Activated CD4-positive, alpha-beta memory T cell treated with anti-CD3 and anti-CD28 coated beads, Interleukin-2, amount 10 ng/mL, durations not matched to agents 7 days and 5 days (primary cell): ENCODE results near the gene GRK5. TPM values are rescaled to one million over a fixed set of nuclear protein-coding genes. Genes with fewer than 3 reads are reported as not detected.

Source experiments
- CTCF ChIA-PET: fragments of 350-600 bp; sonication (Branson Sonifier 250); formaldehyde crosslinking; loops from one replicate; lab custom pipeline; 2021; ENCODE audit warnings: antibody characterized with exemption, inconsistent platforms; lab: Charles Lee
- POLR2A ChIA-PET: fragments of 350-600 bp; sonication (Branson Sonifier 250); formaldehyde crosslinking; loops from one replicate; lab custom pipeline; 2021; ENCODE audit warnings: antibody characterized with exemption; lab: Charles Lee
- DNase-seq: peaks from one replicate; pipeline ENCODE4 v3.0.0-alpha.2; 2020
- H3K27ac Mint-ChIP-seq: one replicate; pipeline ENCODE4 v1.8.0; 2021; ENCODE audit warnings: mild to moderate bottlenecking, mixed read lengths
- H3K27me3 Mint-ChIP-seq: one replicate; pipeline ENCODE4 v1.8.0; 2021; ENCODE audit warnings: mixed read lengths
- H3K36me3 Mint-ChIP-seq: one replicate; pipeline ENCODE4 v1.8.0; 2021; ENCODE audit warnings: low read depth, mixed read lengths
- H3K4me1 Mint-ChIP-seq: one replicate; pipeline ENCODE4 v1.8.0; 2021; ENCODE audit warnings: mixed read lengths
- H3K4me3 Mint-ChIP-seq: one replicate; pipeline ENCODE4 v1.8.0; 2021; ENCODE audit warnings: mild to moderate bottlenecking, mixed read lengths
- H3K9me3 Mint-ChIP-seq: one replicate; pipeline ENCODE4 v1.8.0; 2021; ENCODE audit warnings: mixed read lengths
- total RNA-seq, 2 experiments: library from RNA; stranded (reverse); gene quantifications; one replicate each; pipeline ENCODE4 v1.2.3, GENCODE V29; 2021

GRK5 gene
- total RNA-seq, 2 experiments from 2014 or later = 29.8 to 30.6 TPM

DNA sequence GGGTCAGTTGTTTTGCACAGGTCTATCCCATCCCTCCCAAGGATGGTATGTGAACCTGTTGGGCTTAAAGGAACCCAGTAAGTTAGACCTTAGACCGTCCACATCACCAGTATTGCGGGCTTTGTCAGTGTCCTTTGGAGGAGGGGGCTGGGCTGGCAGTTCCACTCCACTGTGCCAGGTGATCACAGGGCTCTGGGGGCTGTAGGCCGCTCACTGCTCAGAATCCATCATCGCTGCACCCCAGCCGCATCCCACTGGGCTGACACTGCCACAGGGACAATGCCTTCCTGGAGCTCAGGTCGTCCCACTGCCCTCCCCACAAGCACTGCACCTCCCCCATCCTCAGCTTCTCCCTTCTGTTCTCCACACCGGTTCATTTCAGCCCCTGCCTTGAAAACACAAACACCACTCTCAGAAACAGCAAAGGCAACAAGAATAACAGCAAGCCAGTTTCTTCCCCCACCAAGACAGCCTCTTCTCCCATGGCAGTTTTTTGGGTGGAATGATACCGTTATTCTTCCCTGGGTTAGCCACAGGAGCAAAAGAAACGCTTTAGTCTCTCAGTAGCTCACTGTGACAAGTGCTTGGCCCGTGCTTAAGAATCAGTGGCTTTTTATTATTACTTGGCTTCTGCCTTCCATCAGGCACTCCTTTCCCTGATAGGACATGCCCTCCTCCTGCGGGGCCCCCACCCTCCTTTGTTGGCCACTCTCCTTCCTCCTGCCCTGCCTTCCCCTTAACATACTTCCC, 111.2 kb downstream of the GRK5 start:
- no peak for DNase-seq
- Mint-ChIP-seq H3K4me3 (no peak overlapping the region), H3K27ac (no peak overlapping the region), H3K36me3 (peaks cover 2% of the 10 kb centered on the region), H3K4me1 (peaks cover 35% of the 10 kb centered on the region), H3K9me3 (no peaks in the 10 kb centered on the region), H3K27me3 (peaks cover 24% of the 10 kb centered on the region)
- CTCF ChIA-PET = interaction anchor here (0.6 kb wide), 1 partner anchor 109 kb away, joined by 3 read pairs; no protein-coding TSS in a partner anchor
- POLR2A ChIA-PET = interaction anchor here (1.5 kb wide), 1 partner anchor 17 kb away, joined by 5 read pairs; no protein-coding TSS in a partner anchor

DNA sequence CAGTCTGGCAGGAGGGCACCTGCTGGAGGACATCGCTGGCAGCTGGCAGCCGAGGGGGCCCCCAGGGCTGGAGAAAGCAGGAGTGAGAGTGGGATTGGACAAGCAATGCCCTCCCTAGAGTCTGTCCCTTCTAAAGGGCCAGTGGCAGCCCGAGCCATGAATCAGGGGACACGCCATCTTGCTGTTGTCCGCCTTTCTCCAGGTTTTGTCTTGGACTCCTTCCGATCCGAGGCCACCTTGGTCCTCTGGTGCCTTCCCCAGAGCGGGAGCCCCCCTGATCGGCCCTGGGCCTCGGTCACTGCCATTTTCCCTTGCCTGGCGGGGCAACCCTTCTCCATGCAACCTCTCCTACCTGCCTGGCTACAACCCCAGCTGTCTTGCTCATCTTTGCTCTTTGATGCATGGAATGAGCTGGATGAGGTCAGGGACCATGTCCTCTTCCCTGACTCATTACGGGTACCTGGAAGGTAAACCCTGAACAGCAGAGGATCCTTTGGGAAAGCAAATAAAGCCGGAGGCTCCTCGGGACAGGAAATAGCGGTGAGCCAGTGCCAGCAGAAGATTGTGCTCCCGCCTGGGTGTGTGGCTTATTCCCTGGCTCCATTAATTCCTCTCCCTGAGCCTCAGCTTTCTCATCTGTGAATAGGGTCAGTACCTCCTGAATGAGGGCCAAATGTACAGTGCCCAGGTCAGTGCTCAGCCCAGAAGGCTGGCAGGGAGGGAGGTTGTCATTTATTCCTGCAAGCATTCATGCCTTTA, 112.0 kb downstream of the GRK5 start:
- Mint-ChIP-seq H3K36me3 (peaks cover 2% of the 10 kb centered on the region), H3K27me3 (peaks cover 24% of the 10 kb centered on the region), H3K4me1 (peaks cover 27% of the 10 kb centered on the region), H3K27ac (no peak overlapping the region), H3K9me3 (no peaks in the 10 kb centered on the region), H3K4me3 (no peak overlapping the region)
- DNase-seq = no peak
- ChIA-PET POLR2A (interaction anchor here (0.5 kb wide), 1 partner anchor 258 kb away, joined by 3 read pairs; no protein-coding TSS in a partner anchor), CTCF (interaction anchor here (0.6 kb wide), 1 partner anchor 110 kb away, joined by 3 read pairs; no protein-coding TSS in a partner anchor)

DNA sequence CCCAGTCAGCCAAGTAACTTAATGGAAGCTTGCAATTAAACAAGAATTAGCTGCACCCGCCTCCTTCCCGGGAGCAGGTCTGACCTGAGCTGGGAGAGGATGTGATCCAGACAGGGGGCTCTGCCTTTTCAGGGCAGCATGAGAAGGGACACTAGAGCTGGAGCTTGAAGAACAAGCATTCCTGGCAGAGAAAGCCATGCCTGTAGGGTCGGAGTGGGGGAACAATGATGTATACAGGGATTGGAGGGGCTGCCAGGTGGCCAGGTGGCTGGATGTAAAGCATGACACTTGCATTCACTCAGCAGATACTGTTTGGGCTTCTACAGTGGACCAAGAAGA, 112.5 kb downstream of the GRK5 start:
- Mint-ChIP-seq H3K27me3 (peaks cover 24% of the 10 kb centered on the region), H3K36me3 (peaks cover 2% of the 10 kb centered on the region), H3K27ac (no peak overlapping the region), H3K4me3 (no peak overlapping the region), H3K9me3 (no peaks in the 10 kb centered on the region), H3K4me1 (peaks cover 22% of the 10 kb centered on the region)
- POLR2A ChIA-PET = interaction anchor here (0.5 kb wide), 1 partner anchor 257 kb away, joined by 3 read pairs; no protein-coding TSS in a partner anchor
- DNase-seq = no peak
- CTCF ChIA-PET = no interaction called here

DNA sequence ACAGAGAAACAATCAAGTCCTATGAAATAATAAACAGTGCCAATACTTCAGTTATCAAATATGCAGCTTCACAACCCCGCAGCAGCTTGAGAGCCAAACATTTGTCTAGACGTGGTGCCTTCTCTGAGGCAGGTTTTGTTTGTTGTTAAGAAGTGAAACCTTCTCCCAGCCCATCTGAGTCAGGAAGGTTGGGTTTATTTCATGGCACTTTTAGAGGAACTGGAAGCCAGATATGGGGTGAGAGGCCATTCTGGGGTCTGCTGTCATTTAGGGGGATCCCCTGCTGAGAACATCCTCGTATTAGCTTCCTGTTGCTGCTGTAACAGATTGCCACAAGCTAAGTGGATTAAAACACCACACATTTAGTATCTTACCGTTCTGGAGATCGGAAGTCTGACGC, 113.6 kb downstream of the GRK5 start:
- Mint-ChIP-seq H3K9me3 (no peaks in the 10 kb centered on the region), H3K4me1 (peaks cover 11% of the 10 kb centered on the region), H3K36me3 (peaks cover 2% of the 10 kb centered on the region), H3K4me3 (no peak overlapping the region), H3K27me3 (peaks cover 24% of the 10 kb centered on the region), H3K27ac (no peak overlapping the region)
- POLR2A ChIA-PET = no interaction called here
- DNase-seq = no peak
- CTCF ChIA-PET = interaction anchor here (0.7 to 1.1 kb wide), 2 partner anchors 9 to 114 kb away, joined by 3 read pairs; partner anchors contain the start of gene GRK5

DNA sequence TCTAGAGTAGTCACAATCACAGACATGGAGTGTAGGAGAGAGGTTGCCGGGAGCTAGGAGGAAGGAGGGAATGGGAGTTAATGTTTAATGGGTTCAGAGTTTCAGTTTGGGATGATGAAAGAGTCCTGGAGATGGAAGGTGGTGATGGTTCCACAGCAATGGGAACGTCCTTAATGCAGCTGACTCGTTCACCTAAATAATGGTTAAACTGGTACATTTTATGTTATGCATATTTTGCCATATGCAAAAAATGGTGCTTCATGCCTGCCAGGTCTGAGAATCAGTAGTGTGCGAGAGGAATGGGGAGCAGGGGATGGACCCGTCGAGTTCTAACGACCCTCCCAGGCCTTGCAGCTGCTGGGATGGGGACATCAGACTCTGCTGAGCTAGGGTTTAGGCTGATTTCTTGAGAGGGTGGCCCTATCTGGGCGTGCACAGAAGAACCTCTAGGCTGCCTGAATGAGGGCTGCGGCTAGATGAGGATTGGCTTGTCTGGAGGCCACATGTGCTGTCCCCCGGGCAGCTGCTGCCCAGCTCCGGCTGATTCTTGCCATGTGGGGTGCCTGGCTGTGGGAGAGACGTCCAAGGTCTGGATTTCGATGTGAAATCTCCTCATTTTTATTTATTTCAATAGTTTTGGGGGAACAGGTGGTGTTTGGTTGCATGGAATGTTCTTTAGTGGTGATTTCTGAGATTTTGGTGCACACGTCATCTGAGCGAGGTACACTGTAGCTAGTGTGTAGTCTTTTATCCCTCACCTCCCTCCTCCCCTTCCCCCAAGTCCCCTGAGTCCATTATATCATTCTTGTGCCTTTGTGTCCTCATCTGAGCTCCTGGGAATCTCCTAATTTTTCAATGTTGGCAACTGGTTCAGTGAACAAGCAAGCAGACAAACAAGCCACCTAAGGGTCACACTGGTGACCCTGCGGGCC, 116.0 kb downstream of the GRK5 start:
- peaks cover 7% of the 10 kb centered on the region for H3K27me3 Mint-ChIP-seq
- no peak for DNase-seq
- no peaks in the 10 kb centered on the region for H3K9me3 Mint-ChIP-seq
- H3K27ac Mint-ChIP-seq = no peak overlapping the region
- POLR2A ChIA-PET = interaction anchor here (1.3 kb wide), 1 partner anchor 17 kb away, joined by 5 read pairs; no protein-coding TSS in a partner anchor
- H3K36me3 Mint-ChIP-seq = peaks cover 2% of the 10 kb centered on the region
- CTCF ChIA-PET = interaction anchor here (2.0 kb wide), 1 partner anchor 21 kb away, joined by 4 read pairs; no protein-coding TSS in a partner anchor
- H3K4me3 Mint-ChIP-seq = no peak overlapping the region
- no peaks in the 10 kb centered on the region for H3K4me1 Mint-ChIP-seq

DNA sequence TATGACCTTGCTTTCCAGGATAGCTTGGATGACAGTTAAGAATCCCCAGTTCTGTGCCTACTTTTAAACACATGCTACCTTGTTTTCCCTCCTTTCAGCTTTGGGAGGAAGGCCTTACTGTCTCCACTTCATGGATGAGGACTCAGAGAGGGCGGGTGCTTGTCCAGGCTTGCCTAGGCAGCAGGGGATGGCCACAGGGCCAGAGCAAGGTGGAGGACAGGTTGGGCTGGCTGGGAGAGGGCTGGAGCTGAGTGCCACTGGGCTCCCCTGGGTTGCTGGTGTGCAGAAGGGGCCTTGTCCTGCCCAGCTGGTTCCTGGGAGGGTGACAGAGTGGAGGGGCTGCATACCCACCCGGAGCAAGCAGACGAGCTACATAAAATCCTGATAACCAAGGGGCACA, 117.8 kb downstream of the GRK5 start:
- Mint-ChIP-seq H3K4me1 (no peaks in the 10 kb centered on the region), H3K9me3 (no peaks in the 10 kb centered on the region), H3K36me3 (peaks cover 2% of the 10 kb centered on the region), H3K27me3 (no peaks in the 10 kb centered on the region), H3K27ac (no peak overlapping the region), H3K4me3 (no peak overlapping the region)
- ChIA-PET POLR2A (no interaction called here), CTCF (no interaction called here)
- DNase-seq = no peak

DNA sequence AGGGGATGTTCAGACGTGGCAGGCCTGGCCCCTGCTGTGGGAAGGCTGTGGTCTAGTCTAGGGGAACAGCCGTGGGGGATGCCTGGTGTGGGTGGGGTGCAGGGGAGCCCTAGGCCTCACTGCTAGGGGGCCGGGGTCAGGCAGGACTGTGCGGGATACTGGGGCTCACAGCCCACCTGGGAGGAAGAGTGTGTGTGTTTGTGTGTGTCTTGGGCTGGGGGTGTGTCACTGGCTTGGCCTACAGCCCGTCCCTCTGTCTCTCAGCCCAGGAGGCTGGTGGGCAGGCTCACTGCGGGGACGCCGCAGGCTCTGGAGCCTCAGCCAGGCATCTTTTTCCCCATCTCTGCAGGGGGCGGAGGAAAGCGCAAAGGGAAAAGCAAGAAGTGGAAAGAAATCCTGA, 118.8 kb downstream of the GRK5 start:
- H3K36me3 Mint-ChIP-seq = peaks cover 3% of the 10 kb centered on the region
- no peaks in the 10 kb centered on the region for H3K4me1 Mint-ChIP-seq
- CTCF ChIA-PET = no interaction called here
- DNase-seq = no peak
- POLR2A ChIA-PET = no interaction called here
- H3K4me3 Mint-ChIP-seq = no peak overlapping the region
- H3K9me3 Mint-ChIP-seq = no peaks in the 10 kb centered on the region
- no peak overlapping the region for H3K27ac Mint-ChIP-seq
- H3K27me3 Mint-ChIP-seq = no peaks in the 10 kb centered on the region

DNA sequence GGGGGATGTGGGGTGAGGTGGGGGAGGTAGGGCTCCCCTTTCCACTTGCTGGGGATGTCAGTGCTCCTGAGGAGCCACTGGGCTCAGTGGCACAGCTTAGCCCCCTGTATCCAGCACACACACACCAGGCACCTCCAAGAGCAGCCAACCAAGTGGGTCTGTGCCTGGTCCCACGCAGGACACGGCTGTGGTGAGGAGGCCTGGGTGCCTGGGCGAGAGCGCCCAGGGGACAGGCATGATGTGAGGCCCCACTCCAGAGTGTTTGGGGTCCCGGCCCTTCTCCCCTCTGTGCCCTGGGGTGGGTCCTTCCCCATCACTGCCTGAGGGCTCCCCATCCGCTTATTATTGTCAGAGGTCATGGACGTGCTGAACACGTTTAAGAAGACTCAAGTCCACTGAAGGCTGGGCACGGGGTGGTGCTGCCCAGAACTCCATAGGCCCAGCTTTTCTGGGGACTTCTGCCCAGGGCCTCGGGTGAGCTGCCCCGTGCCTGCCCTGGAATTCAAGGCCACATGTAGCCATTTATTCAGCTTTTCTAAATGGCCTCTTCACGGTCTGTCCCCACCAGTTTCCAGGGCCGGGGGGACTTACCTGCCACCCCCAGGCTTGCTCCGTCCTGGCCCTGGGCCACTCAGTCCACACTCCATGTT, 119.8 kb downstream of the GRK5 start:
- POLR2A ChIA-PET = no interaction called here
- CTCF ChIA-PET = interaction anchor here (0.9 kb wide), 1 partner anchor 121 kb away, joined by 3 read pairs; no protein-coding TSS in a partner anchor
- peaks cover 3% of the 10 kb centered on the region for H3K36me3 Mint-ChIP-seq

DNA sequence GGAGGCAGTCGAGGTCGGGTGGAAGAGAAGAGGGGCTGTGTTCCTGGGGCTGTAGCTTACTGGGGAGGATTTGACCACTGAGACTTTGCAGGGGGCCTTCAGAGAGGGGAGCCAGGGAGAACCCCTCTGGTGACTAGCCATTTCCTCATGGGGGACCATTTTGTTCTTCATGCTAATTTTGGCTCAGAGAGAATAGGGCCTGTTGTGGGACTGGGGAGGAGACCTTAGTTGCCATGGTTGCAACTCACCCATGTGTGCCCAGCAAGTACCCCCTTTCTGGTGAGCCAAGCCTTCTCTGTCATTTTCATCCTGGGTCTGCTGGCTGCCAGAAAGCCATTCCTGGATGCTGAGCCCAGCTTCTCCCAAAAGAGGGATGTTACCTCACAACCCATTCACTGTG, 120.9 kb downstream of the GRK5 start:
- DNase-seq = no peak
- ChIA-PET POLR2A (no interaction called here), CTCF (interaction anchor here (0.9 kb wide), 1 partner anchor 122 kb away, joined by 3 read pairs; no protein-coding TSS in a partner anchor)
- H3K9me3 Mint-ChIP-seq = no peaks in the 10 kb centered on the region
- no peaks in the 10 kb centered on the region for H3K27me3 Mint-ChIP-seq
- no peak overlapping the region for H3K4me3 Mint-ChIP-seq
- H3K27ac Mint-ChIP-seq = no peak overlapping the region
- peaks cover 9% of the 10 kb centered on the region for H3K36me3 Mint-ChIP-seq
- peaks cover 8% of the 10 kb centered on the region for H3K4me1 Mint-ChIP-seq

More for the DNA sequence above, 119.8 kb downstream of the GRK5 start:
- H3K4me3 Mint-ChIP-seq = no peak overlapping the region
- no peak for DNase-seq
- H3K27me3 Mint-ChIP-seq = no peaks in the 10 kb centered on the region
- H3K9me3 Mint-ChIP-seq = no peaks in the 10 kb centered on the region
- no peak overlapping the region for H3K27ac Mint-ChIP-seq
- H3K4me1 Mint-ChIP-seq = no peaks in the 10 kb centered on the region

DNA sequence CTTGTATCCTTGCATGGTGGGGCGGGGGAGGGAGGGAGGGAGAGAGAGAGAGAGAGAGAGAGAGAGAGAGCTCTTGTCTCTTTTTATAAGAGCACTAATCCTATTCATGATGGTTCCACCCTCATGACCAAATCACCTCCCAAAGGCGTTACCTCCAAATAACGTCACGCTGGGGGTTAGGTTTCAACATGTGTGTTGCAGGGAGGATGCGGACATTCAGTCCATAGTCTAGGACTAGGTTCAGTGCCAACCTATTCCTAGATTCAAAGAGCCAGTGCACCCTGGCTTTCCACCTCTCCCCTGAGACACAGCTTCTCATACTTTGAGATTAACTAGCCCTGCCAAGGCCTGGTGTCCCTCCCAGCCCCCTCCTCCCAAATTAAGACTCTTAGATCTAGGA, 123.0 kb downstream of the GRK5 start:
- Mint-ChIP-seq H3K4me1 (peaks cover 15% of the 10 kb centered on the region), H3K4me3 (no peak overlapping the region), H3K27ac (no peak overlapping the region), H3K9me3 (no peaks in the 10 kb centered on the region), H3K36me3 (peaks cover 15% of the 10 kb centered on the region), H3K27me3 (no peaks in the 10 kb centered on the region)
- CTCF ChIA-PET = interaction anchor here (0.8 kb wide), 1 partner anchor 115 kb away, joined by 3 read pairs; no protein-coding TSS in a partner anchor
- POLR2A ChIA-PET = no interaction called here
- DNase-seq = no peak

DNA sequence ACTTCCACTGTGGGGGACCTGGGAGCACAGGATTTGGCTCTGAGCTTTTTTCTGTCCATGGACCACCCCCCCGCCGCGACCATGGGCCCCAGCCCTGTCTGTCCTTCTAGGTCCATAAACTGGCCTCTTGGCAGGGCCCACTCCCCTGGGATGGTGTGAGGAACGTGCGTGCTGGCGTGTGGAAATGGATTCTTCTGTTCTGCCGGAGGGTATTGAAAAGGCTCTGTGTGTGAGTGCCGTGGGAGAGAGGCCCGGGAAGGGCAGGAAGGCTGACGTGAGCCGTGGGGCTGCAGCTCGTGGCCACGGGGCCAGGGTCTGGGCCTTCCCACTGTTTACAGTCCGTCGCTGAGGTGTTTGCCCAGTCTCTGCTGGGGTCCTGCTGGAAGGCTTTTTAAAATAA, 123.7 kb downstream of the GRK5 start:
- Mint-ChIP-seq H3K4me3 (no peak overlapping the region), H3K4me1 (peaks cover 15% of the 10 kb centered on the region), H3K36me3 (peaks cover 19% of the 10 kb centered on the region), H3K9me3 (no peaks in the 10 kb centered on the region), H3K27me3 (no peaks in the 10 kb centered on the region), H3K27ac (no peak overlapping the region)
- DNase-seq = no peak
- ChIA-PET POLR2A (interaction anchor here (1.8 kb wide), 1 partner anchor 25 kb away, joined by 4 read pairs; no protein-coding TSS in a partner anchor), CTCF (no interaction called here)
